IMR-90 (cell line): ENCODE measurements around the gene TMEM161B. TPM values are rescaled to one million over a fixed set of nuclear protein-coding genes. Genes with fewer than 3 reads are reported as not detected.

Experiments used
- ATAC-seq: fragments of 200-7000 bp; cut with Tn5 transposase; 2 replicates; pipeline ENCODE4 v1.9.1; 2020; ENCODE audit warnings: low read depth, mild to moderate bottlenecking, moderate library complexity
- BruUV-seq: library from RNA; stranded (reverse); fragments of 400-500 nt; replicated peaks from 2 replicates; lab custom pipeline; 2021; lab: Mats Ljungman, UMichigan
- CTCF ChIA-PET: fragments of 300-600 bp; formaldehyde crosslinking; extraction: SDS; loops from one replicate; lab custom pipeline; 2021; ENCODE audit warnings: antibody characterized with exemption; lab: Yijun Ruan, JAX
- POLR2A ChIA-PET: fragments of 300-600 bp; sonication (Branson Sonifier 250); formaldehyde crosslinking; loops from one replicate; lab custom pipeline; 2022; ENCODE audit warnings: antibody characterized with exemption; ENCODE audit not compliant: unreplicated experiment; lab: Charles Lee
- DNase-seq: peaks from one replicate; pipeline ENCODE4 v3.0.0; 2013
- H2AFZ ChIP-seq: replicated peaks from 2 replicates; pipeline ENCODE3; 2013; ENCODE audit warnings: low read length, mild to moderate bottlenecking; ENCODE audit not compliant: poor library complexity
- H2AK5ac ChIP-seq: 2 replicates; pipeline ENCODE4 v1.6.1; 2013; ENCODE audit warnings: low read depth, low read length, inconsistent platforms
- H2AK9ac ChIP-seq: replicated peaks from 2 replicates; pipeline ENCODE3; 2013; ENCODE audit warnings: mild to moderate bottlenecking, low read depth, low read length, moderate library complexity; ENCODE audit not compliant: poor library complexity
- H2BK120ac ChIP-seq: 2 replicates; pipeline ENCODE4 v1.6.1; 2013; ENCODE audit warnings: low read depth, low read length, inconsistent platforms
- H2BK15ac ChIP-seq: 3 replicates; pipeline ENCODE4 v1.6.1; 2013; ENCODE audit warnings: low read depth, low read length, inconsistent platforms
- H2BK20ac ChIP-seq: 2 replicates; pipeline ENCODE4 v1.6.1; 2013; ENCODE audit warnings: low read depth, mild to moderate bottlenecking, inconsistent platforms, low read length, moderate library complexity
- H2BK5ac ChIP-seq: 2 replicates; pipeline ENCODE4 v1.6.1; 2013; ENCODE audit warnings: mild to moderate bottlenecking, low read depth, low read length, inconsistent platforms; ENCODE audit not compliant: poor library complexity, severe bottlenecking
- H3K14ac ChIP-seq: replicated peaks from 2 replicates; pipeline ENCODE4 v1.6.1; 2013; ENCODE audit warnings: low read depth, low read length, inconsistent platforms
- H3K18ac ChIP-seq: 2 replicates; pipeline ENCODE4 v1.6.1; 2013; ENCODE audit warnings: low read depth, low read length, control low read depth
- H3K23ac ChIP-seq: 2 replicates; pipeline ENCODE4 v1.6.1; 2013; ENCODE audit warnings: low read depth, low read length, inconsistent platforms
- H3K27ac ChIP-seq: 2 replicates; pipeline ENCODE4 v1.5.1; 2013; ENCODE audit warnings: mild to moderate bottlenecking, control low read depth, low read length; ENCODE audit not compliant: insufficient read depth
- H3K27me3 ChIP-seq: 2 replicates; pipeline ENCODE4 v1.6.1; 2013; ENCODE audit warnings: low read length; ENCODE audit not compliant: control insufficient read depth, insufficient read depth
- H3K36me3 ChIP-seq: 2 replicates; pipeline ENCODE4 v1.6.1; 2013; ENCODE audit warnings: low read length, mixed read lengths; ENCODE audit not compliant: control insufficient read depth, insufficient read depth
- H3K4ac ChIP-seq: 2 replicates; pipeline ENCODE4 v1.6.1; 2013; ENCODE audit warnings: low read depth, low read length, inconsistent platforms
- H3K4me1 ChIP-seq: 2 replicates; pipeline ENCODE4 v1.6.1; 2013; ENCODE audit warnings: low read length, mixed read lengths; ENCODE audit not compliant: control insufficient read depth, insufficient read depth
- H3K4me2 ChIP-seq: 2 replicates; pipeline ENCODE4 v1.6.1; 2013; ENCODE audit warnings: low read depth, mild to moderate bottlenecking, control low read depth, low read length, moderate library complexity
- H3K4me3 ChIP-seq: 2 replicates; pipeline ENCODE4 v1.5.1; 2013; ENCODE audit warnings: low read depth, mild to moderate bottlenecking, control low read depth, low read length, moderate library complexity; ENCODE audit not compliant: insufficient read depth
- H3K56ac ChIP-seq: 2 replicates; pipeline ENCODE4 v1.6.1; 2013; ENCODE audit warnings: low read length, inconsistent platforms; ENCODE audit not compliant: insufficient read depth; ENCODE audit errors: extremely low read depth
- H3K79me1 ChIP-seq, 2 experiments: 2 replicates each; pipeline ENCODE4 v1.6.1; 2013; ENCODE audit warnings: low read length in 2 of 2, inconsistent platforms in 1 of 2, low read depth in 1 of 2
- H3K9ac ChIP-seq: 2 replicates; pipeline ENCODE4 v1.6.1; 2013; ENCODE audit warnings: low read depth, low read length, control low read depth
- H3K9me1 ChIP-seq: 2 replicates; pipeline ENCODE4 v1.6.1; 2013; ENCODE audit warnings: low read length, inconsistent platforms; ENCODE audit not compliant: insufficient read depth
- H3K9me3 ChIP-seq: 2 replicates; pipeline ENCODE4 v1.6.1; 2013; ENCODE audit warnings: low read length; ENCODE audit not compliant: control insufficient read depth, insufficient read depth
- H4K20me1 ChIP-seq: 2 replicates; pipeline ENCODE4 v1.6.1; 2013; ENCODE audit warnings: low read length, inconsistent platforms; ENCODE audit not compliant: insufficient read depth
- H4K5ac ChIP-seq: 2 replicates; pipeline ENCODE4 v1.6.1; 2013; ENCODE audit warnings: mild to moderate bottlenecking, low read depth, low read length, control low read depth
- H4K8ac ChIP-seq, 2 experiments: 2 replicates each; pipeline ENCODE4 v1.6.1; 2013; ENCODE audit warnings: low read depth in 2 of 2, low read length in 2 of 2, control low read depth in 1 of 2, inconsistent platforms in 1 of 2
- H4K91ac ChIP-seq: 2 replicates; pipeline ENCODE4 v1.6.1; 2013; ENCODE audit warnings: low read depth, low read length, inconsistent platforms; ENCODE audit not compliant: insufficient read depth
- ELK1 ChIP-seq: fragments of 150-350 bp; IDR thresholded peaks from 2 replicates; pipeline ENCODE4 v1.6.1; 2016; ENCODE audit warnings: low read depth, mild to moderate bottlenecking, low read length, moderate library complexity, borderline replicate concordance
- MXI1 ChIP-seq: IDR thresholded peaks from 2 replicates; pipeline ENCODE4 v1.6.1; 2012; ENCODE audit warnings: low read depth, mild to moderate bottlenecking, low read length, moderate library complexity, borderline replicate concordance
- WGBS, 2 experiments: methylation state at CpG; one replicate each; pipeline versions ENCODE4 v1.1.5 to v1.1.7; 2013; ENCODE audit warnings: missing lambda C conversion rate in 2 of 2; ENCODE audit not compliant: insufficient read length in 1 of 2; ENCODE audit errors: extremely low coverage in 2 of 2; 5-methylcytosine and 5-hydroxymethylcytosine counted together
- dilution Hi-C: fragments of 300-500 bp; cut with HindIII; formaldehyde crosslinking; loops from one replicate; pipeline ENCODE4 v1.14.3; 2018; ENCODE audit warnings: low sequenced_read_pairs; ENCODE audit not compliant: unreplicated experiment
- in situ Hi-C: fragments of 300-500 bp; cut with MboI; formaldehyde crosslinking; loops from 3 replicates; pipeline ENCODE4 v1.14.3; 2019; ENCODE audit warnings: low sequenced_read_pairs, inconsistent platforms, mixed read lengths
- intact Hi-C: fragments of 100-400 bp; cut with micrococcal nuclease; formaldehyde crosslinking; loops from 2 replicates; pipeline ENCODE4 v1.10.0; 2022
- polyA plus RNA-seq, 3 experiments: library from polyadenylated mRNA; depleted of rRNA; stranded (reverse); fragments of >200 nt; gene quantifications; 2 replicates each; pipeline ENCODE4 v1.2.3, GENCODE V29; 2012; ENCODE audit warnings: low replicate concordance in 1 of 3
- total RNA-seq: library from RNA; depleted of rRNA; stranded (reverse); fragments of >200 nt; gene quantifications from 2 replicates; pipeline ENCODE4 v1.2.3, GENCODE V29; 2012

Gene TMEM161B
- total and polyA plus RNA-seq, 2 of the 4 experiments (the other 2 are of a cell fraction) = 7.4 to 9.3 TPM

GRCh38 chr5:88258636-88259035 is 10.0 kb downstream of the TMEM161B start:
- H3K56ac ChIP-seq = no peak overlapping the region
- dilution Hi-C loops (no loop called here), in situ Hi-C loops (no loop called here), intact Hi-C loops (no loop called here)
- H4K8ac ChIP-seq = no peak overlapping the region
- H3K4me1 ChIP-seq = no peaks in the 10 kb centered on the region
- no peak overlapping the region for H3K9ac ChIP-seq
- CTCF ChIA-PET = no interaction called here
- no peak overlapping the region for H2AK5ac ChIP-seq
- WGBS, 2 experiments = no CpG with 5 or more reads among the region's 2 CpGs
- H3K18ac ChIP-seq = no peak overlapping the region
- no peak overlapping the region for H2BK15ac ChIP-seq
- DNase-seq (no peak), ATAC-seq (no peak)
- peaks cover 16 to 17% of the 10 kb centered on the region in 2 experiments for H3K79me1 ChIP-seq
- no TSS peak for BruUV-seq
- H3K23ac ChIP-seq = no peak overlapping the region
- H3K4me3 ChIP-seq = no peak overlapping the region
- H3K14ac ChIP-seq = no peak overlapping the region
- no peaks in the 10 kb centered on the region for H3K9me3 ChIP-seq
- H3K4me2 ChIP-seq = no peak overlapping the region
- TF ChIP-seq ELK1 (no peak), MXI1 (no peak)
- H2BK20ac ChIP-seq = no peak overlapping the region
- POLR2A ChIA-PET = interaction anchor here (0.6 kb wide), 1 partner anchor 21 kb away, joined by 5 read pairs; no protein-coding TSS in a partner anchor
- no peak overlapping the region for H2AK9ac ChIP-seq
- no peak overlapping the region for H3K27ac ChIP-seq
- no peak overlapping the region for H4K5ac ChIP-seq
- no peak overlapping the region for H4K91ac ChIP-seq
- no peak overlapping the region for H2AFZ ChIP-seq
- no peaks in the 10 kb centered on the region for H3K27me3 ChIP-seq
- H2BK5ac ChIP-seq = no peak overlapping the region
- peaks cover 7% of the 10 kb centered on the region; the same call in 1 of the 2 replicates for H4K20me1 ChIP-seq
- H3K9me1 ChIP-seq = no peaks in the 10 kb centered on the region
- H3K36me3 ChIP-seq = no peaks in the 10 kb centered on the region
- no peak overlapping the region for H3K4ac ChIP-seq
- H2BK120ac ChIP-seq = no peak overlapping the region
